Endometrium (tissue), 2 donors: ENCODE data around the gene RIPOR2.
"Not testable (repeated sequence)": the region's sequence is repeated elsewhere in the genome, so short reads cannot be mapped to it uniquely, and the experiment has no call there.

ENCODE experiments used
- FAIRE-seq: peaks from 2 replicates; lab custom pipeline; 2012; peaks lifted over from hg19 to GRCh38; lab: Jason Lieb, UNC
- donor health status: control.
- donor health status: control.

The RIPOR2 gene

DNA sequence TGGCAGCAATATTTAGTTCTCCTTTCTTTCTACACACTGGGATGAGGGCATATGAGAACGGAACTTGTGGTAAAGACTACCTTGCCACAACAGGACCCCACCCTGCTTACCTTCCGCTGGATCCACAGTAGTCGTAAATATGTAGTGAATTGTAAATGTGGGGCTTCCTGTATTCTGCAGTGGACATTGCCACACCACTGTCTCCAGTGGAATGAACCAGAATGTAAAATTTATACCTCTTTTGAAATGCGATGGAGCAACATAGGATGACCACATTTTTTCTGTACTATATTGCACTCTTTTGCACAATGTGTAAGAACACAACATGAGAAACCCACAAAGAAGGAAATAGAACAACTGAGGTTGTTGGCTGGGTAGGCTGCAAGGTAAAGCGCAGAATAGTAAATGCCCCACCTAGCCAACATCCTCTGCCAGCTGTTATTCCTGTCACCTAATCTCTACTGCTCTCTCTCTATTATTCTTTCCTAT is 16.1 kb upstream of the RIPOR2 start:
- FAIRE-seq: no peak

DNA sequence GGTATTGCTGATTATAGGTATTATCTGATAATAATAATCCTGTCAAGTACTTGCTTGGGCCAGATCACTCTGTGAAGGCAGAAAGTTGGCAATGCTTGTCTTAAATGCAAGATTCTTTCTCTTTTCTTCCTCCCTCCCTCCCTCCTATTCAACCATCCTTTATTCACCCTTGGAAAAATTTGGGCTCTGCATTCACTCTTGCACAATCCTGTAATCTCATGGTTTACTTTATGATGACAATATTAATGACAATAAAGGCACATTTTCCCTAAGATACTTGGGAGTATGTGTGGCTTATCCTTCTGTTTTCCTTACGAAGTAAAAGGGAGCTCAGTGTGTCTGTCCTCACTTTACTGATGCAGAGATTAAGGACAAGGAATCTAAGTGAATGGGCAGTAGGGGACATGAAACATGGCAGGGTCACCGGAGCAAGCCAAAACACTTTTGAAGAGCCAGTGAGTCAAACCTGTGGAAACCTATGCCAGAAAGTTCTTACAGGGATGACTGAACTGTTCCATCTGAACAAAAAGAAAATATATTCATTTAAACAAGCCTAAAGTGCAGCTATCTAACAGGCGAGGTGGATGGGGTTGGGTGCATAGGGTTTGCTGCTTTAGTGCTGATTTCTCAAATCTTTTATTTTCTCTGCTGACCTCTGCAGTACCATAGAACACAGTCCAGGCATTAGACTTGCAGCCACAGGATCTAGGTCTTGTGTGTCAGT is 14.6 kb upstream of the RIPOR2 start:
- FAIRE-seq: no peak

DNA sequence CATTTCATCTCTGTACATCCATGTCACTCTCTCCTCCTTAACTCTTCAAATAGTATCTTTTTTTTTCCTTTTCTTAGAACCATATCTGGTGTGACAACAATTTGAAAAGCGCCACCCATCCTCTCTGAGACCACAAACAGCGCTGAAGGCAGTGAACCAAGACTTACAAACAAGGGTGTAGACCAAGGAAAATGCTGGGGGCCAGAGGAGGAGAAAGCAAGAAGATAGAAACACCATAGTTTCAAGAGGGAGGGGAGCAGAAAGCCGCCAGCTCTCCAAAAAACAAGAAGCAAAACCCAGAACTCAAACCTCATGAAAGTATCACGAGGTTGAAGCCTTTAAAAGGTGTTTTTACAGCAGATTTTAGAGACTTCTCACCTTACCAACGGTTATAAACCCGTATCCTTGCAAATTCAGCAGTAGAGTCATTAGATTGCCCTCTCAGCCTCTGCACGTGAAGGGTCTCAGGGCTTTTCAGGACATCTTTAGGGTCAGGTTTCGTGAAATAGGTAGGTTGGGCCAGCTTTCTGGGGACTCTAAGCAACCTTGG is 13.3 kb upstream of the RIPOR2 start:
- FAIRE-seq: no peak

DNA sequence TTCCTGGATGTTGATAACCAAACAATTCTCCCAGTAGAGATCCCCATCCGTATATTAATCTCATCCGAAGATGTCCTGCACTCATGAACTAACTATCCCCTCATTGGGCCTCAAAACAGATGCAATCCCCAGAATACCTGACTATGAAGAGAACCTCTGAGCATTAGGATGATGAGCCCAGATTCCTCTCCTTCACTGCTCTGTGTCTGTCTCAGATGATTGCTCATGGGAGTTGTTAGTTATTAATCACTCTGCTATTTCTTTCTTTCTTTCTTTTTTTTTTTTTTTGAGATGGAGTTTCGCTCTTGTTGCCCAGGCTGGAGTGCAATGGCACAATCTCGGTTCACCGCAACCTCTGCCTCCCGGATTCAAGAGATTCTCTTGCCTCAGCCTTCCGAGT is 12.5 kb upstream of the RIPOR2 start:
- FAIRE-seq: not testable (repeated sequence)

DNA sequence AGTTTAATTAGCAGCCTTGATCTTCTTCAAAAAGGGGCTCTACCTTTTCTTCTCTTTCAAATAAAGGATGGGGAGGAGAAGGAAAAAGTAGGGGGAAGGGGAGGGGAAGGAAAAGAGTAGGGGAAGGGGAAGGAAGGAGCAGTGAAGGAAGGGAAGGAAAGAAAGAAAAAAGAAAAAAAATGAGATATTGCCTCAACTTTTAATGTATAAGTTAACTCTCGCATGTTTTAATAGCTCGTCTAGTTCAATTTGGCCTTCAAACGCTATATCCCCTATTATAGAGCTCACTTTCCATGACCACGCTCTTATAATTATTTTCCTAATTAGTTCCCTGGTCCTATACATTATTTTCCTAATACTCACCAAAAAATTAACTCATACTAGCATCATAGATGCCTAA is 11.9 kb upstream of the RIPOR2 start:
- no peak for FAIRE-seq

DNA sequence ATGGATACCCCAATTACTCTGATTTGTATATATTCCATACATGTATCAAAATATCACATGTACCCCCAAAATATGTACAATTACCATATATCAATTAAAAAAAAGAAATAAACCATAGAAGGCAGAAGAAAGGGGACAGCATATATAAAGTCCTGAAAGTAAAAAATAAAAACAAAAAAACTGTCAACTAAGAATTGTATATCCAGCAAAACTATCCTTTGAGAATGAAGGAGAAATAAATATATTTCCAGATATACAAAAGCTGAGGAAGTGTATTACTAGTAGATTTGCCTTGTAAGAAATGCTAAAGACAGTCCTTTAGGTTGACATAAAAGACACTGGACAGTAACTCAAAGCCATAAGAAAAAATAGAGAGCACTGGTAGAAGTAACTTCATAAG is 9.3 kb upstream of the RIPOR2 start:
- no peak for FAIRE-seq

DNA sequence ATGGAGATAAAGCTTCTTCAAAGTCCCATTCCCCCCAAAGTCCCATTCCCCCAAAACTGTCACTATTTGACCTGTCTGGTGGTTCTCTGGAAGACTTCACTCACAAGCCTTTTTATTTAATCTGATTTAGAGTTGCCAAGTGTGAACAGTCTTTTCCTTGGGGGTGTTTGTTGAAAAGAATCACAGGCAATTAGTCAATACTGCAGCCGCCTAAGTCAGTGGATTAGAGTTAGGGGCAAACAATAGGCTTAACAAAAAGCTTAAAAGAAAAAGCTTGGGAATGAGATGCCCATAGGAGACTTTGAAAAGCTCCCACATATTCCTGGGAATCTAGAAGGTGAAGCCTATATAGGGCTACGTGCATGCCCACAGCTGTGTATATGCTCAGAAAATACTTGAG is 8.0 kb upstream of the RIPOR2 start:
- no peak for FAIRE-seq

DNA sequence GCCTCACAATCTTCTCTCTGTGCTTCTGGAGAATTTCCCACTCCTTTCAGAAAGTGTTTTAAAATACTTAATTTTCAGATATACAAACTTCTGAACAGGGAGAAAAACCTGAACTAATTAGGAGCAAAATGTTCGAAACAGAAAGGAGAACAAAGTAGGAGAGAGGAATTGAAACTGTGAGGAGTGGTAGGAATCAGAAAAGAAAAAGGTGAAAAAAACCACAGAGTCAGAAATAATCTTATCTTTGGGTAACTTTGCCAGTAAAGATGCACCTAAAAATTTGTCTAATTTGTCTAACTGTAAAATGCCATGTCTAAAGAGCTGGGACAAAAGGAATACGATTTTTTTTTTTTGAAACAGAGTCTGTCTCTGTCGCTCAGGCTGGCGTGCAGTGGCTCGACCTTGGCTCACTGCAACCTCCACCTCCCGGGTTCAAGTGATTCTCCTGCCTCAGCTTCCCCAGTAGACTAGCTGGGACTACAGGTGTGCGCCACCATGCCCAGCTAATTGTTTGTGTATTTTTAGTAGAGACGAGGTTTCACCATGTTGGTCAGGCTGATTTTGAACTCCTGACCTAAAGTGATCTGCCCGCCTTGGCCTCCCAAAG is 4.7 kb upstream of the RIPOR2 start:
- no peak for FAIRE-seq

DNA sequence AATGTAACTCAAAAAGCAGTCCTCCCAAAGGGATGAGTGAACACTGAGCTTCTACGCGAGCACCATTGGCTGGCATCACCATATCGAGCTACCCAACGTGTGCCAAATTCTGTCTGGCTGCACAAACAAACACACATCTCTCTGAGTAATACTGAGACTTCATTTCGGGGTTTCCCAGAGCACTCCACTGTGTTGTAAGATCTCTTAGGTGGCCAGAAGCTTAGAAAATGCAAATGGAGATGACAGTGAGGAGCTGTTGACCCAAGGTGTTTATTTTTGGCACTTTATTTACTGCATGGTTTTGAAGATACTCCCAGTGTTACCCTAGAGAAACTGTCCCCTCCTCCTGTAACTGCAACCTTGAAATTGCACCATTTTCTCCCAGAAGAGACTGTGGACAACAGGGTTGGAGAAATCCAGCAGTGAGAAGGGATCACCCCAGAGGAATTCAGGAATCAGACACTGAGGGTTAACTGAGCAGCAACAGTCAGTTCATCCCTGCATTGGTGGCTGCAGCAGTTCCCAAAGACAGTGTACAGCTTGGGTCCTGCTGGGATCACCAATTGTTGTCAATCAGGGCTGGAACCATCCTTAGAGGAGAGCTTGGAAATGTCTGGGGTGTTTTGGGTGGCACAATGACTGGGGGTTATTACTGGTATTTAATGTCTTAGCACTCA is 1.0 kb upstream of the RIPOR2 start:
- FAIRE-seq: no peak

DNA sequence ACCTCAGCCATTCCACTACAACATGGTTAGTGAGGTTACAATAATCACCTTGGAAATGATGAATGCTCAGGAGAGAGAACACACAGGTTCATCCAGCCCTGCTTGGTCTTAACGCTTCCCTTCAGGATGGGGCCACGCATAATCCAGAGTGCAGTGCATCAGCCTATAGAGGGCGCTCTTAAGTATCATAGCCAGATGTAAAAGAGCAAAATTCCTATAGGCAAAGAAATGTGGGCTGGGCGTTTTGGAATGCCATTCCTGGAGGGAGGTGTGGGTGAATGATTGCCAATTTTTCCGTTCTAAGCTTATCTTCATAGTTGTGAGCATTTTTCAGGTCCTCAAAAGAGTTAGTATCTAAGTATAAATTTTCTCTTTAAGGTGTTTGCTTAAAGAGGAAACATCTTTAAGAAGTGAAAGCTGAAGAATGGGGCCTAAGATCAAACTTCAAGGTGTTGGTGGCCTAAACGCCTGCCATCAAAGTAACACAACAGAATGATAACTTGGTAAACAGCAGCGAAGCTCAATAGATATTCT is 1.8 kb downstream of the RIPOR2 start:
- no peak for FAIRE-seq

DNA sequence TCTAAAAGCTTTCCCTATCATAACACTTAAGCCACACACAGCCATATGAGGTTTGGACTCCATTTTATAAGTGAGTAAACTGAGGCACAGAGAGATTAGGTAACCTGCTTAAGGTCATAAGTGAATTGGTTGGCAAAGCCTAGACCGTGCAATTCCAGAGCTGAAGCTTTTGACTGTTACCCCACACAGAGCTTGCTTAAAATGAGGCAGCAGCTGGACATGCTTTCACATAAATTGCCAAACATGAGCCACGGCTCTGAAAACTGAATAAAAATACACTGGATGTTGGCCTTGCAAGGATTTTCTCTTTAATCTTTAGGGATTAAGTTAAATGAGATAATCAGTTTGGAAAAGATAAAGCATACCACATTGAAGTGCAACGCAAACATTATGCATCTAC is 2.5 kb downstream of the RIPOR2 start:
- no peak for FAIRE-seq

DNA sequence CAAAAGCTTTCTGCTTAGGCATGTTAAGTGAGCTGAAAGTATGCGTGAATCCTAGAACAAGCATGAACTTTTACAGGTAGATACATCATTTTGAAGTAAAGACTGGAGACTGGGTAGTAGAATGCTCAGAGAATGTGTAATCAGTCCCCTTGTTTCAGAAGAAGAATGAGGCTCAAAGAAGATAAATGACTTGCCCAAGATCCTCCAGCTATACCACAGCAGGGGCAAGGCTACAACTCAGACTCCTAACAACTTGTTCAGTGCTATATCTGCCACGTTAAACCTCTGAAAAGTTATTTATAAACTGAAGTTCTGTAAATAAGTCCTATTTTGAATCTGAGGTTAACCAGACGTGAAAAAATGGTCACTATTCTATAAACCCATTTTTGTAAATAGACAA is 2.9 kb downstream of the RIPOR2 start:
- no peak for FAIRE-seq

DNA sequence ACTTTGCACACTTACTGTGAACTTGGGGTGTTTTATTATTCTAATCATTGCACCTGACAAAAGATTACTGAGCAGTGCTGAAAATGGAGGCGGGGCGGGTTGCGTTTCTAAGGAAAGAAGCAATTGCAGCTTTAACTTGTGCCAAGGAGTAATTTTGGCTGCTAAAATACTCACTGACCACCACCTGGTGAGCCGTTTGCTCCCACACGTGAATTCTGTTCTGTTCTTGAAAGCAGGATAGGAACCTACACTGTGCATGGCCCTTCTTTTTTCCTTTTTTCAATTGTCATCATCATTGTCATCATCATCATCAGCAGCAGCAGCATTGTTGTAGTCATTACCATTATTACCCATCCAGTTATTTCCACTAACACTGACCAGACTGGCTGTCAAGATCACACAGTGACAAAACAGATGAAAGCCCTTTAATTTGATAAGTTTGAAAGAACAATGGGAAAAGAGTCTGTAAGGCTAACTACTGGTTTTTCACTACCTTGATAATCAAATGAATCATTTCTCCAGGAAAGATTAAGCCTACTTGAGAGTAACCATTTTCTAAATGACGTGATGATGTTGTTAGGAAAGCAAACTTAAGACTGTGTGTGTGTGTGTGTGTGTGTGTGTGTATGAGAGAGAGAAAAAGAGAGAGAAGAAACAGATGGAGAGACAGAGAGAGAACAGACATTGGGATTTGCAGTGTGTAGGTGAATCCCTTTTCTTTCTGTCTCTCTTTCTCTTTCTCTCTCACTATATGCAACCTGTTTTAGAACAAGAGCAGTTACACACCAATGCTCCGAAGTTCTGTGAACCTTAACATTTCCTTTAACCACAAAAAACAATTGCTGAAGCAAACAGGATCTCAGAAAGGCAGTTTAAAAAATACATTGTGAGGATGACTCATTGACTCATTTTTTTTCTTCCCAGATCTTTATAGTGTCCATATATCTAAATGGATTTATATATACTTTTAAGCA is 3.8 kb downstream of the RIPOR2 start:
- FAIRE-seq: no peak

DNA sequence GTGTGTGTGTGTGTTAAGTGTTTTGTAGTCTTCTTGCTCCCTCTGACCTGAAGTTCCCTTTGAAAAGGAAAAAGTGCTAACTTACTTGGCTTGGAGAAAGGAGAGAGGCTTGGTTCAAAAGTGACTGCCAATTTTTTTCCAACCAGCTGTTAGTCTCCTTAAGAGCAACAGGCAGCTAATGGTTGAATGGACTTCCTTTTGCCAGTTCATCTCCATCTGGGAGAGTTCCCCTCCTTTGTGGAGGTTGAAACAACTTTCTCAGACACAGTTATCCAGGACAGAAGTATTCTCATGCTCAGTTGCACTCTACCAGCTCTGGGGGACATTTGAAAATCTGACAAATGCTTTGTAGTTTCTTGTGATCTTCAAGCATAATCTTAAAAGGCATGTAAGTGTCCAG is 4.5 kb downstream of the RIPOR2 start:
- no peak for FAIRE-seq

DNA sequence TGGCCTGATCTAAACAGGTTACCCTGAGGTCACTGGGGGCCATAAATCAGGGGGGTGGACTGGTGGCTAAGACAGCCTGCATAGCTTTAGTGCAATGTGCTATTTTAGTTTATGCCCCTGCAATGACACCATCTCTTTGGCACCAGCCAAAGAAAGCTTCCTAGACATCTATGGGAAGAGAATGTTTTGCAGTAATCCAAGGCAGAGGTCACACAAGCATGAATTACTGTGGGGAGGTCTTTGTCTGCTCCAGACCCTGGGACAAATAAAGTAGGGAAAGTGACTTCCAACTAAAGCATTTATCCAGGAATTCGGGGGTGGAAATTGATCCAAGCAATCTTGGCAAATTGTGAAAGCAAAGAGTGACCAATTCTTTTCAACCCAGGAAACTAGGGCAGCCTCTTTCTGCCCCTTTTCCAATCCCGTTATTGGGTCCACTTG is 5.3 kb downstream of the RIPOR2 start:
- FAIRE-seq: no peak

DNA sequence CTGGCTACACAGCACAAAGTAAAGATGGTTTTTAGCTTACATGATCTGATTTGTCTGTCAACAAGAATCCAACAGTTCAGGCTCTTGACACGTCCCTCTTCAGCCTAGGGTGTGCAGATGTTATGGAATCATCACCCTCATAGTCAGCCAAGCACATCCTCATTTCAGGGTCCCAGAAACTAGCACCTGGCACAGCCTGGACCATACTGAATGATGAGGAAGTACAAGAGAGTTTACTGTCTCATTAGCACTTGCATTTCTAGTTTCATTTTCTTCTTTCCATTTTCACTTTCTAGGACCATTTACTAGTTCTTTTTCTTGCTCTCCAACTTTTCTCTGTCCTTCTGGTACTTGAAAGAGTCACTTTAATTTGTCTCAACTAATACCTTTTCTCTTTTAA is 6.5 kb downstream of the RIPOR2 start:
- FAIRE-seq: no peak

DNA sequence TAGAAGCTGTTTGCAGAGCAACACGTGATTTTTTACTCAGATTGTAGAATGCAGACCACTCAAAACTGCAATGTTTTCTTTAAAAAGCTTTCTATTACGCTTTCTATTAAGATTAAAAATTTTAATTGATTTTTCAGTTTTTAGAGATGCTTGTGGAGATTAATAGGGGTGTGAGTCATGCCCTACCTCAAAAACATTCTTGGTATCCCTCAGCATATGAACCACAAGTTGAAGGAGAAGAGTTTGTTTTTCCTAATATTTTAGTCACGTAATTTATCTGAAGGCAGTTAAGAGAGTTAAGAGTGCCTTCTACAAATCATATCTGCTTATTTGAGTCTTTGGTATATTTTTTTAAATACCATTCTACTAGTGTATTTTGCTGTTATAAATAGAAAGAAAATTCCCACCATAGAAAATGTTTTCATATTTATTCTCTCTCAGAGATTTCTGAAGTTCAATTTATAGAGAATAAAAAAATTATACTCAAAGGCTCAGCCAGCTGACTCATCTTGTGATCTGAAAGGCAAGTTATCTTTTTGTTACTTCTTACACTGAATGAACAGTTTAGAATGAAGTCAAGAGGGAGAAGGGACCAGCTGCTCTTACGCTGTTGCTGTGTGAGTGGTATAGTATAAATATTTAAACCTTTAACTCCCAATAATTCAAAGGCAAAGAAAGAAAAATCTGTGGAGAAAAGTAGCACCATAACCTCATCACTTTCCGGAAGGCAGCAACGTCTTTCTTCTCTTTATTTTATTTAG is 7.6 kb downstream of the RIPOR2 start:
- FAIRE-seq: no peak

DNA sequence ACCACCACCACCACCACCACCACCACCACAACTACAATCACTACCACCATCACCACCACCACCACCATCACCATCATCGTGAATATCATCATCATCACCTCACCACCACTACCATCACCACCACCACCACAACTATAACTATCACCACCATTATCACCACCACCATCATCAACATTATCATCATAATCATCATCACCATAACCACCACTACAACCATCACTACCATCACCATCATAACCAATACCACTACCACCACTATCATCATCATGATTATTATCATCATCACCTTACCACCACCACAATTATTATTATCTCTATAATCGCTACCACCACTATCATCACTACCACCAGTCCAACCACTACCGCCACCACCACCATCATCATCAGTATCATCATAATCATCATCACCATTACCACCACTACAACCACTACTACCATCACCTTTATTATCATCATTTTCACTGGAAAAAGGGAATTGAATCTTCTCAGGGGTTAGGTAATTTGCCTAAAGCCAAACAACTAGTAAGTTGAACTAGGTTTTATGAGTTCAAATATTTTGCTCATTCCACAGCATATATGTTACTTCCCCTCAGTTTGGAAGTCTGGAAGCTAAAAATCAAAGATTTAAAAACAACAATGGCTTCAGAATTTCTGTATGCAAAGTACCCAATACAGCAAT is 8.3 kb downstream of the RIPOR2 start:
- no peak for FAIRE-seq

DNA sequence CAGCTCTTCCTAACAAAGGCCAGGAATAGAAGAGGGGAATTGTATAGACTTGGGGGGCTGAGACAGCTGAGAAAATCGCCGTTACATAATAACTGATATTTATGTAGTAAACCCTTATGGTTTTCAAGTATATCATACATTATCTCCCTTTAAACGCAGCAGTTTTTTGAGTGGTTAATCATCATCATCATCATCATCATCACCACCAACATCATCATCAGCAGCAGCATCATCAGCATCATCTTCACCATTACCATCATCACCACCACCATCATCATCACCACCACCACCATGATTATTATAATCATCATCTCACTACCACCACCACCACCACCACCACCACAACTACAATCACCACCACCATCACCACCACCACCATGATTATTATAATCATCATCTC is 9.1 kb downstream of the RIPOR2 start:
- FAIRE-seq: not testable (repeated sequence)

DNA sequence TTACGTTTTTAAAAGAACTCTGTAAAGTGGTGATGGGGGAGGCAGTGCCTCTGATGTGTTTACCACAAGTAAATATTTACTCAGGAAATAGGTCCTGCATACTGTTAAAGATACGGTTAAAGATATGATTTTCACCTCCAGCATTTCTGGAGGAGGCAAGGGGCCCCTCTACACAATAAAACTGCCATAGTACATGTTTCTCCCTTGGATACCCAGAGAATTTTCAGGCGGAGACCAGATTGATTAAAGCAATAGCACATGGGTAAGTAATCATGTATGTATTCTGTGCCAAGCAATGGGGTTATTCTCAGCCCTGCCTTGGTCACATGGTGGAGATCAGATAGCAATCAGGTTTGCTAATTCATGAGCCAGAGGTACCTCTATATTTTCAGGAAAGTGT is 9.6 kb downstream of the RIPOR2 start:
- no peak for FAIRE-seq
